ENCODE data around the gene GNPTG.
"Not testable (repeated sequence)": the region's sequence is repeated elsewhere in the genome, so short reads cannot be mapped to it uniquely, and the experiment has no call there.

The GNPTG gene

GRCh38 chr16:1319041-1319440 is 32.7 kb upstream of the GNPTG start:
- DNase-seq (ENCODE audit: low read depth in 2 of 2): no peak

- DNase-seq (ENCODE audit: low read depth in 2 of 2): no peak
Observed at GRCh38 chr16:1320097-1320496, 31.6 kb upstream of the GNPTG start.

- no peak for DNase-seq (ENCODE audit: low read depth in 2 of 2)
Observed at GRCh38 chr16:1320658-1321240, 31.0 kb upstream of the GNPTG start.

- DNase-seq (ENCODE audit: low read depth in 2 of 2): no peak
Observed at GRCh38 chr16:1322407-1322806, 29.3 kb upstream of the GNPTG start.

- no peak for DNase-seq (ENCODE audit: low read depth in 2 of 2)
Observed at GRCh38 chr16:1323296-1324239, 28.2 kb upstream of the GNPTG start.

GRCh38 chr16:1324286-1324826 is 27.4 kb upstream of the GNPTG start:
- DNase-seq (ENCODE audit: low read depth in 2 of 2): no peak

- no peak for DNase-seq (ENCODE audit: low read depth in 2 of 2)
Observed at GRCh38 chr16:1325261-1325660, 26.5 kb upstream of the GNPTG start.

- no peak for DNase-seq (ENCODE audit: low read depth in 2 of 2)
Observed at GRCh38 chr16:1325673-1326371, 25.9 kb upstream of the GNPTG start.

- DNase-seq (ENCODE audit: low read depth in 2 of 2): no peak
Observed at GRCh38 chr16:1326391-1326790, 25.3 kb upstream of the GNPTG start.

GRCh38 chr16:1326946-1327618 is 24.6 kb upstream of the GNPTG start:
- no peak for DNase-seq (ENCODE audit: low read depth in 2 of 2)

- no peak for DNase-seq (ENCODE audit: low read depth in 2 of 2)
Observed at GRCh38 chr16:1327619-1327947, 24.1 kb upstream of the GNPTG start.

GRCh38 chr16:1328136-1328535 is 23.6 kb upstream of the GNPTG start:
- DNase-seq (ENCODE audit: low read depth in 2 of 2): not testable (repeated sequence)

GRCh38 chr16:1328961-1329360 is 22.8 kb upstream of the GNPTG start:
- DNase-seq (ENCODE audit: low read depth in 2 of 2): not testable (repeated sequence)

GRCh38 chr16:1330260-1330914 is 21.3 kb upstream of the GNPTG start:
- no peak for DNase-seq (ENCODE audit: low read depth in 2 of 2)

- DNase-seq (ENCODE audit: low read depth in 2 of 2): no peak
Observed at GRCh38 chr16:1330931-1331711, 20.6 kb upstream of the GNPTG start.

GRCh38 chr16:1331712-1332617 is 19.8 kb upstream of the GNPTG start:
- peak in 1 of 2 donors; percentile 33 for DNase-seq (ENCODE audit: low read depth in 2 of 2)

- no peak for DNase-seq (ENCODE audit: low read depth in 2 of 2)
Observed at GRCh38 chr16:1332618-1333148, 19.0 kb upstream of the GNPTG start.

GRCh38 chr16:1333149-1333812 is 18.4 kb upstream of the GNPTG start, which contains the start of gene BAIAP3:
BAIAP3 (plus strand) TSS chr16:1333645; CDS start chr16:1338550, 4,905 bp downstream.
- DNase-seq (ENCODE audit: low read depth in 2 of 2): peak in 1 of 2 donors; percentile 45
